Natural killer cell treated with Interleukin-12 subunit alpha and Interleukin-12 subunit beta and Interleukin-15 and Interleukin-18, amount 100 ng/mL, for 72 hours (primary cell): ENCODE results near the gene SUN2. TPM values are rescaled to one million over a fixed set of nuclear protein-coding genes. Genes with fewer than 3 reads are reported as not detected.

Source experiments
- ATAC-seq, 2 donors: fragments of 150-1000 bp; cut with Tn5 transposase in 1 of 2; sonication (Bioruptor Pico), chemical (Tn5 transposase) in 1 of 2; 2 replicates each; pipeline ENCODE4 v1.10.0; 2021
- DNase-seq: peaks from one replicate; pipeline ENCODE4 v3.0.0; 2022; ENCODE audit warnings: low spot score
- H3K27ac Mint-ChIP-seq, 2 donors: 1 replicate in 1 of 2; 2 replicates in 1 of 2; pipeline ENCODE4 v1.8.0; 2022; ENCODE audit warnings: mixed read lengths in 2 of 2, mild to moderate bottlenecking in 1 of 2, moderate library complexity in 1 of 2
- H3K27me3 Mint-ChIP-seq, 2 donors: 1 replicate in 1 of 2; 2 replicates in 1 of 2; pipeline ENCODE4 v1.8.0; 2022; ENCODE audit warnings: mixed read lengths in 2 of 2
- H3K36me3 Mint-ChIP-seq: one replicate; pipeline ENCODE4 v1.8.0; 2022; ENCODE audit warnings: mixed read lengths
- H3K4me1 Mint-ChIP-seq, 2 donors: 1 replicate in 1 of 2; 2 replicates in 1 of 2; pipeline ENCODE4 v1.8.0; 2022; ENCODE audit warnings: low read depth in 2 of 2, mixed read lengths in 2 of 2, mild to moderate bottlenecking in 1 of 2
- H3K4me3 Mint-ChIP-seq: one replicate; pipeline ENCODE4 v1.8.0; 2022; ENCODE audit warnings: mixed read lengths
- H3K9me3 Mint-ChIP-seq: 2 replicates; pipeline ENCODE4 v1.8.0; 2022; ENCODE audit warnings: mixed read lengths
- total RNA-seq, 2 donors: library from RNA; stranded (reverse); gene quantifications; one replicate each; pipeline ENCODE4 v1.2.3, GENCODE V29; 2022

SUN2 gene
- total RNA-seq, 2 donors from 2014 or later = 203 to 215 TPM

DNA sequence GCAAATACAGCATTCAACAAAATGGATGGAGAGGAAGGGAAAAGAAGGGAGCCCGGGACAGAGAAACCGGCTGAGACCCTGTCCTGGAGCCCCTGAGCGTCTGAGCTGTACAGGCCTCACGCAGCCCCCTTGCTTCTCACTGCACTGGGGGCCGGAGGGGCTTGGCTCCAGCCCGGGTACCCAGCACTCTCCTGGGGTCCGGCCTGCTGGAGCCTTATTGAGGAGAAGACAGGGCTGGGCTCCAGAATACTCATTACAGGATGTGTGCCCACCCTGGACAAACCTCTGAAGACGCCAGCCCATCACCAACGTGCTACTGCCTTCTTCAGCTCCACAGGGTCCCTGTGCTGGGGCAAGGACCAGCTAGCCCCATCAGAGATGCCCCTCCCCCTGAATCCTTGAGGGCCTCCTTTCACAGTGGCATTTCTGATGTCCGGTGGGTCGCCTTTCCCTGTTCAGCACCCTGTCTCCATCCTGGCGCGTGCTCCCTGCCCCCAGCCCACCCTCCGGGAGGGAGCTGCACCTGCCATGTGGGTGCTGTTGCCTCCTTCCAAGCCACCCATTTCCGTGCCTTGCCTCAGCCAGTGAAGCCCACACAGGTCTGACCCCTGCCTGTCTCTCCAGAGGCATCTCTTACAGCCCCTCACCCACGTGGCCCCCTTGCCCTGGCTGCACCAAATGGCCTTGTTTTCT is 14.6 kb upstream of the SUN2 start:
- ATAC-seq = no peak
- Mint-ChIP-seq H3K27me3 (no peaks in the 10 kb centered on the region), H3K27ac (no peak overlapping the region)

DNA sequence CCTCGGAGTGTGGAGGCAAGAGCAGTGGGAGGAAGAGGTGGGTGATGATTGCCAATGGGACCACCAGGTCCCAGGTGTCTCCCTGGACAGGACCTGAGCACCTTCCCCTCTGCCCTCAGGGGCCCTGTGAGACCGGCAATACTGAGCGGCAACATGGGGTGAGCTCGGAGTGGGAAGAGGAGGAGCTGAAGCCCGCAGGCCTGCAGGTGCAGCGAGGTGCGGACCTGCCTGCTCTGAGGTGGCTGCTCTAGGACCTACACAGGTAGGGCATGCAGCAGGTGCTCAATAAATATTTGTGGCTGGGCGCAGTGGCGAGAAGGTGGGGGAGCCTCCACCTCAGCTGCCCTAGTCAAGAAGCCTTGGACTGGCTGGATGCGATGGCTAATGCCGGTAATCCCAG is 12.2 kb upstream of the SUN2 start:
- Mint-ChIP-seq H3K27ac (no peak overlapping the region), H3K27me3 (no peaks in the 10 kb centered on the region), H3K9me3 (no peaks in the 10 kb centered on the region), H3K36me3 (no peaks in the 10 kb centered on the region), H3K4me3 (no peak overlapping the region), H3K4me1 (peaks cover 0 to 4% of the 10 kb centered on the region in 2 donors)
- no peak for DNase-seq
- ATAC-seq = no peak

More for the DNA sequence above, 14.6 kb upstream of the SUN2 start:
- Mint-ChIP-seq H3K9me3 (no peaks in the 10 kb centered on the region), H3K36me3 (no peaks in the 10 kb centered on the region), H3K4me1 (peaks cover 0 to 5% of the 10 kb centered on the region in 2 donors), H3K4me3 (no peak overlapping the region)
- DNase-seq = no peak

DNA sequence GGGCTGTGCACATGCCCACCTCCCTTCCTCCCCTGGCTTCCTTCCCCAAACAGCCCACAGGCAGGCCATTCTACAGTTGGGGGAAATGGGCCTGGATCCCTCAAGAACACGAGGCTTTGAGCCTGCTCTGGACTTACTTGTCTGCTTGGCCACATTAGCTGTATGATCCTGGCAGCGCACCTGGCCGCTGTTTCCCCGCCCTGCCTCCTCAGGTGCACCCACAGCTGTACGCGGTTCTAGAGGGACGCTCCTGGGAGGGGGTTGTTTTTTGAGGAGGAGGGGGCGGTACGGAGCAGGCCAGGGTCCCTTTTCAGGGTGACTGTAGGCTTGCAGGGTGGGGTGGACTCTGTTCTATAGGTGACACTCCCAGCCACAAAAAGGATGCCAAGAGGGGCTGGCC is 11.5 kb upstream of the SUN2 start:
- Mint-ChIP-seq H3K27me3 (no peaks in the 10 kb centered on the region), H3K9me3 (no peaks in the 10 kb centered on the region), H3K4me3 (no peak overlapping the region), H3K4me1 (peaks cover 0 to 4% of the 10 kb centered on the region in 2 donors), H3K27ac (no peak overlapping the region), H3K36me3 (no peaks in the 10 kb centered on the region)
- DNase-seq (no peak), ATAC-seq (no peak)

DNA sequence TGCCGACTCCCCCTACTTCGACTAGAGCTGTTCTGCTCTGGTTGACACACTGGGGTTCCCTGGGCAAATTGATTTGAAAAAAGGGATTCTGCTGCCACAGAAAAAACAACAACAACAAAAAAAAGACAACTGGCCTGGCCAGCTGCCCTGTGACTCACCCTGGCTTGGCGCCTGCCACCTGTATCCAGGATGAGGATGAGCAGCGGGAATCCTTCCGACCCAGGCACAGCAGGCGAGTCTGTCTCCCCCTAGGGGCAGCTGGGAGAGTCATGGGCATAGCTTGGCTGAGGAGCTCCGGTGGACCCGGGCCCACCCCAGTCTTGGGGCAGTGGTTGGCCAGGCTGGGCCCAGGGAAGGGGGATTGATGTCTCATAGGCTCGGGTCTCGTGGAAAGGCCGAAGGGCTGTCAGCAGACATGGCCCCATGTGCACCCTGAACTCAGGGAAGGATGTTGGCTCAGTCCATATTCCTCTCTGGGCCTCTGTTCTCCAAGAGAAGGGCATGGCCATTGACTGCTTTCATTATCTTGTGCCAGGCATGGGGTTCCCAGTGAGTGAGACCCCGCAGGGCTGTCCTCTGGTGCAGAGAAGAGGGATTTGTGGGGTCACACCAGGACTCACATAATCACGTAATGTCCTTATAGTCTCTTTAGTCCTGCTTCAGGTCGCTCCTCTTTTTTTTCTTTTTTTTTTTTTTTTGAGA is 10.4 kb upstream of the SUN2 start:
- Mint-ChIP-seq H3K9me3 (no peaks in the 10 kb centered on the region), H3K27ac (no peak overlapping the region), H3K4me1 (peaks cover 0 to 4% of the 10 kb centered on the region in 2 donors), H3K4me3 (no peak overlapping the region), H3K36me3 (no peaks in the 10 kb centered on the region), H3K27me3 (no peaks in the 10 kb centered on the region)
- peak in 1 of 2 donors; percentile 59 for ATAC-seq
- DNase-seq = no peak

DNA sequence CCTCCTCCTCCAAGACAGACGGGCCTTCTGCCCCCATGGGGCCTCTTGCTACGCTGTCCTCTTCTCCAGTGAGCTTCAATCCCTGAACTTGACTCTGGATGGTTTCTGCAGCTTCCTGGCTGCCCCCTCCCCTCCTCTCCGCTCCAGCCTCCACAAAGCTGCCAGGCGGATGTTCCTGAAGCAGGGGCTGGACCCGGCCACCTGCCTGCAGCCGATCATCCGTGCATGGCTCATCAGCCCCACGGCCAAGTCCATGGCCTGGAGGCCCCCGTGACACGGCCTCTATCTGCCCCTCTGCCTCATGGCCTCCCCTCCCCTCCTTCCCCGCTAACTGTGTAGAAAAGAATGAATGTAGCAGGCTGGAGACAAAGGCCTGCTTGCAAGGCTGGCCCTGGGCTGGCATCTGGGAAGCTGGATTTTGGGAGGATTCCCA is 6.8 kb upstream of the SUN2 start:
- Mint-ChIP-seq H3K27me3 (no peaks in the 10 kb centered on the region), H3K36me3 (no peaks in the 10 kb centered on the region), H3K4me1 (peaks cover 8 to 10% of the 10 kb centered on the region in 2 donors), H3K9me3 (no peaks in the 10 kb centered on the region), H3K27ac (no peak overlapping the region), H3K4me3 (no peak overlapping the region)
- ATAC-seq = no peak
- no peak for DNase-seq

DNA sequence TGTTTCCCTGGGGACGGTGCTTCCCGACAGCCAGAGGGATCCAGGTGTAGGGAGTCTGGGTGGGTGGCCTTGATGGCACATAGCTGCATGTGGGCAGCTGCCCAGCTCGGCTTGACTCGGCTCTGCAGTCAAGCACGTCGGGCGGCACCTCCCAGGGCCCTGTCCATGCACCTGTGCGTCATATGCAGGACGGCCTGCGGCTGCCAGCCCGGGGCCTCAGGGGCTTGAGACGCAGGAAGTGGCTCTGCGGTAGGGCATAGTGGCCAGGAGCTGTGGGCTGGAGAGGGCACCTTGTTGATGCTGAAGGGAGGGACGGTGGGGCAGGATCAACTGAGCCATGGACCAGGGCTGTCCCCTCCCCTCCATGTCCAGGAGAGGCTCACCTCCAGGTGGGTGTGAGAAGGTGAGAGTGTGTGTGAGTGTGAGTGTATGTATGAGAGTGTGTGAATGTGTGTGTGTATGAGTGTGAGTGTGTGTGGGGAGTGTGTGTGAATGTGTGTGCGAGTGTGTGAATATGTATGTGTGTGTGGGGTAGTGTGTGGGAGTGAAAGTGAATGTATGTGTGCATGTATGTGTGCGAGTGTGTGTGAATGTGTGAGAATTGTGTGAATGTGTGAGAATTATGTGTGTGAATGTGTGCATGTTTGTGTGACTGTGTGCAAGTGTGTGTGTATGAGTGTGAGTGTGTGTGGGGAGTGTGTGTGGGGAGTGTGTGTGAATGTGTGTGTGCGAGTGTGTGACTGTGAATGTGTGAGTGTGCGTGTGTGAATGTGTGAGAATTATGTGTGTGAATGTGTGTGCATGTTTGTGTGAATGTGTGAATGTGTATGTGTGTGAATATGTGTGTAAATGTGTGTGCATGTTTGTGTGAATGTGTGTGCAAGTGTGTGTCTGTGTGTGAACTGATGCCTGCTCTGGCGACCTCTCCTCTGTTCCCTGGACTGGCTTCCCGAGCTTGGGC is 5.7 kb upstream of the SUN2 start:
- Mint-ChIP-seq H3K36me3 (no peaks in the 10 kb centered on the region), H3K27me3 (no peaks in the 10 kb centered on the region), H3K27ac (no peak overlapping the region), H3K9me3 (no peaks in the 10 kb centered on the region), H3K4me1 (peaks cover 17 to 21% of the 10 kb centered on the region in 2 donors), H3K4me3 (no peak overlapping the region)
- peak; percentile 9 to 26 for ATAC-seq
- DNase-seq = no peak

DNA sequence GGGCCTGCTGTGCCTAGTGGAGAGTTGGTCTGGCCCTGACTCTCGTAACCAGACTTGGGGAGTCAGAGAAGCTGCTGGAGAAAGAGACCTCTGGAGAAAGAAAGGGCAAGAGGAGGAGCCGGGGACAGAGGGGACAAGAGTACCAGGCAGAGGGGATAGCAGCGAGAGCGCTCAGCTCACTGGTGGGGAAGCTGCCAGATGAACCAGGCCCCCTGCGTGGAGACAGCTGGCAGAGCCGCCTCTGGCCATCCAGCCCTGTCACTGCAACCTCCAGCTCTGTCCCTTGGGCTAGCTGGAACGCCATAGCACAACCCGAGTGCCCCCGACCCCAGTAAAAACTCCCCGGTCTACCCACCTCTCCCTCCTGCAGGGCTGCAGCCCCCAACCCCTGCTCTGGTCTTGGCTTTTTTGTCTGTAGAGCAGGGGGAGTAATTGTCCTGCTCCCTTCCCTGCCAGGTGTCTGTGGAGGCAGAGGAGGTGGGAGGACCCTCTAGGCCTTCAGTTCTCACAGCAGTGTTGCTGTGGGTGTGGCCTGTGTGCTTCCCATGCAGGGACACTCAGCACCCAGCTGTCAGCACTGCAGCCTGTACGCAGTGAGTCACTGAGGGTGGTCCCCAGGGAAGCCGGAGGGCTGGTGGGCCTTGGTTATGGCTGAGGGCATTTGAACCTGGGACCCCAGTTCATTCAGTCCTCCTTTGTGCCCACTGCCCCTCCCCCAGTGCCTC is 4.8 kb upstream of the SUN2 start:
- ATAC-seq (no peak), DNase-seq (no peak)
- Mint-ChIP-seq H3K4me1 (peaks cover 17 to 22% of the 10 kb centered on the region in 2 donors), H3K9me3 (no peaks in the 10 kb centered on the region), H3K4me3 (no peak overlapping the region), H3K27ac (no peak overlapping the region), H3K36me3 (no peaks in the 10 kb centered on the region), H3K27me3 (no peaks in the 10 kb centered on the region)

DNA sequence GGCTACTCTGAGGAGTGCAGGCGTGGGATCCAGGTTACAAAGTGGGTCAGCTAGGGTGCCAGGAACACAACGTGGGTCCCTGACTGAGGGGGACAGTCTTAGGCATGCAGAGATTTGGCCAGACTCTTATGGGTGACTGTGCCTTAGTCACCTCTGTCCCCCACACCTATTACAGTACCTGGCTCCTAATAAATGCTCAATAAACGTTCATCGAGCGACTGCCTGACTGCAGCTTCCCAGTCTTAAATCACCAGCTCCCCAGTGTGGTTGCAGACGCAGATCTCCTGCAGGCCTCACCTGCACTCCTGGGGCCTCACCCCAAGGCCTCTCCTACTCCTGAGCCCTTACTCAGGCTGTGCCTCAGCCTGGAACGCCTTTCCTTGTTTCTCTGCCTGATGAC is 3.2 kb upstream of the SUN2 start:
- H3K4me1 Mint-ChIP-seq = peaks cover 24 to 30% of the 10 kb centered on the region in 2 donors
- no peaks in the 10 kb centered on the region for H3K9me3 Mint-ChIP-seq
- no peak overlapping the region for H3K27ac Mint-ChIP-seq
- ATAC-seq = no peak
- DNase-seq = no peak
- H3K36me3 Mint-ChIP-seq = no peaks in the 10 kb centered on the region
- H3K4me3 Mint-ChIP-seq = no peak overlapping the region
- no peaks in the 10 kb centered on the region for H3K27me3 Mint-ChIP-seq

DNA sequence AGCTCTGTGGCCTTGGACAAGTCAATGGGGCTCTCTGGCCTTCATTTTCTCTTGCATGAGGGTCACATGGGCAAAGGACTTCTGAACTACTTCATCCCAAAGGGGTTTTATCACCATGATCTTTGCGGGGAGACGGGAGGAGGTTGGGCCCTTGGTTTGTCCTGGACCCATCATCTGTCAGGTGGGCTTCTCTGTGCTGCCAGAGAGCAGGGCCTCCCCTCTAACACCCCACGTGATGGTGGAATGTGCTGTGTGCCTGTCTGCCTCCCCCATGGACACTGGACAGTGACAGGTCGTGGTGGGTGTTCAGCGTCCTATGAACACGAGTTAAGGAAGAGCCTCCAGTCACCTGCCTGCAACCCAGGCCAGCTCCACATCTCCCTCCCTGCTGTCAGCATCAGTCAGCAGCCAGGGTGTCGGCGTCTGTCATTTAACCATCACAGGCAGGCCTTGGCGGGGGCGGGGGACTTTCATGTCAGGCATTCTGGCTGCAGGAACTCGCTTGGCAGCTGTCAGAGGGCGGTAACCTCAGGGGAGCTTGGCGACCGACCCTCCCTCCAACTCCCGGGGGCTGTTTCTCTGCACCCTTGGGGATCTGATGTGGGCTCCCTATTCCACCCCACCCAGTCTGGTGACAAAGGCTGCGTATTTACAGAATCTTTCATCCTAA is 2.6 kb upstream of the SUN2 start:
- ATAC-seq = no peak

DNA sequence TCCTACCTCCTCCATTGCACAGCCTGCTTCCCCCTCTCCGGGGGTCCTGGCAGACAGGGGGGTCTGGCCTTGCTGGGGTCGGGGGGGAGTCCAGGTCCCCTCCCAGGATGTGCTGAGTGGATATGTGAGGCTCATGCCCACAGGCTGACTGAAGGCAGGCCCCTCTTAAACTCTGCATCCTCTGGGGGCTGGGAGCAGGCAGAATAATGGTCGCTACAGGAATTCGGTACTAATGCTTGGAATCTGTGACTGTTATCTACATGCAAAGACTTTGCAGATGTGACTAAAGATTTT is 1.6 kb upstream of the SUN2 start:
- peaks cover 37 to 46% of the 10 kb centered on the region in 2 donors for H3K4me1 Mint-ChIP-seq
- H3K9me3 Mint-ChIP-seq = no peaks in the 10 kb centered on the region
- DNase-seq (no peak), ATAC-seq (no peak)
- H3K27me3 Mint-ChIP-seq = no peaks in the 10 kb centered on the region
- peak overlapping the region; percentile 93 for H3K4me3 Mint-ChIP-seq
- peak overlapping the region; percentile 92 to 93 for H3K27ac Mint-ChIP-seq
- no peaks in the 10 kb centered on the region for H3K36me3 Mint-ChIP-seq

More for the DNA sequence above, 2.6 kb upstream of the SUN2 start:
- no peak for DNase-seq
- Mint-ChIP-seq H3K4me1 (peaks cover 30 to 36% of the 10 kb centered on the region in 2 donors), H3K27ac (peak overlapping the region in 1 of 2 donors; percentile 92), H3K9me3 (no peaks in the 10 kb centered on the region), H3K36me3 (no peaks in the 10 kb centered on the region), H3K27me3 (no peaks in the 10 kb centered on the region), H3K4me3 (peak overlapping the region; percentile 93)

DNA sequence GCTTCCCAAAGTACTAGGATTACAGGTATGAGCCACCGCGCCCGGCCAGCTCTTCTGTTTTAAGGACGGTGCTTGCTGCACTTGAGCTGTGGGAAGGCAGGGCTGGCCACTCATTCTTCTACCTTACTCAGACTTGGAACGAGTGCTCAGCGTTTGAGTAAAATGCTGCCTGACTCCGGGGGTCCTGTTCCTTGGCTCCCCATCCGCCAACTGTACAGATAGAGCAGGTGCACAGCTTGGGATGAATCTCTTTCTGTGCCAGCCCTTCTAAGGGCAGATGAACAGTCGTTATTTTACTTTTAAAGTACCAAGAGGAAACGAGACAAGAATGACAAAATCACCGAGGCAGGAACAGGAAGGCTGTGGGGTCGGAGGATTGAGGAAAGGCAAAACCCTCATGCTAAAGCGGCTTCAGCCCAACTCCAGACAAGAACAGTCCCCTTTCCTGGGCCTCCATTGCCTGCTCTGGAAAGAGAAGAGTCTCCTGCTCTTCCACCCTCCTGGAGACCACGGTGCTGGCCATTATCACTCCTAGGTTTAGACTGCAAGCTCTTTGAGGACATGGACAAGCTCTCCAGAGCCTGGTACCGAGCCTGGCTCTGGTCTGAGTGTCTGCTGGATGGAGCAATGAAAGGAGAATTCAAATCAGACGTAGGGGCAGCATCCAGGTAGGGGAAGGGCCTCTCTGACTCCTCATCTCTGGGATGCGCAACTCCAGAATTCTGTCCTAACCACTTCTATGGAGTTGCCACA is 1.1 kb upstream of the SUN2 start:
- DNase-seq = no peak
- H3K9me3 Mint-ChIP-seq = no peaks in the 10 kb centered on the region
- ATAC-seq = no peak
- H3K4me1 Mint-ChIP-seq = peaks cover 42 to 52% of the 10 kb centered on the region in 2 donors
- peak overlapping the region; percentile 93 for H3K4me3 Mint-ChIP-seq
- H3K27ac Mint-ChIP-seq = peak overlapping the region; percentile 92 to 93
- H3K27me3 Mint-ChIP-seq = no peaks in the 10 kb centered on the region
- H3K36me3 Mint-ChIP-seq = no peaks in the 10 kb centered on the region

DNA sequence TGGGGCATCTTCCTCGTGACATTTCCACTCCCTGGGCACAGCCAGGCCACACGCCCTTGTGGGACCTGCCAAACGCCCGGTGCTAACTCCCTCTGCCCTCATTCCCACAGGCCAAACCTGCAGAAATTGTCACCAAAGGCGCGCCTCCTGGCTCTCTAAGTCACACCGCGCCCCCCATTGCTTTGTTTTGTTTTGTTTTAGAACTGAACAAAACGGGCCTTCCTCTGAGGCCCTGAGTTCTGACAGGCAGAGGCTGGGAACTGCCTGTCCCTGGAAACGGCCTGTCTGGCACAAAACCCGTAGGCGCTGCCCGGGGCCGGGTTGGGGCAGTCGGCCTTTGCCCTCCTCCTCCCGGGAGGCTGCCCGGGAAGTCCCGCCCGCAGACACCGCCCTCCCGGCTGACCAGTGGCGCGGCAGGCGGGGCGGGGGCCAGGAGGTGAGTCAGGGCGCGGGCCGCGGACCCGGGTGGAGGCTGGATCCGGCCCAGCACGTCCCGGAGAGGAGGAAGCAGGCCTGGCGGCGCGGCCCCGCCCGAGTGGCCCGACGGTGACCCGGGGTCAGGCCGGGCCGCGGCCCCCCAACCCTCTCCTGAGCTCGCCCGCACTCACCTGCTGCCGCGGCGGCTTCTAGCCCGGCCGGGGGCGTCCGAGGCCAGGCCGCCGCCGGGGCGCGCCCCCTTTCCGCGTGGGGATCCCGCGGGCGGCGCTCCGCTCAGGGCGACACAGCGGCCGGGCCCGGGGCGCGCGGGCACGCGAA is 465 bp downstream of the SUN2 start:
- Mint-ChIP-seq H3K36me3 (no peaks in the 10 kb centered on the region), H3K27me3 (no peaks in the 10 kb centered on the region), H3K4me1 (peaks cover 54 to 63% of the 10 kb centered on the region in 2 donors), H3K27ac (peak overlapping the region; percentile 94 to 97), H3K9me3 (no peaks in the 10 kb centered on the region), H3K4me3 (peak overlapping the region; percentile 96)
- DNase-seq = peak; percentile 92
- peak; percentile 71 to 83 for ATAC-seq
